BLaER1 (cell line): Measurements from ENCODE around the gene DDX54.
A peak's percentile ranks its signal among the peaks of the same experiment; 100 is the strongest.

Experiments
- H3K27ac ChIP-seq: shearing (Covaris generic); formaldehyde crosslinking; 2 replicates; pipeline ENCODE4 v1.8.1; 2022
- H3K27me3 ChIP-seq: shearing (Covaris generic); formaldehyde crosslinking; 2 replicates; pipeline ENCODE4 v1.8.1; 2022
- H3K36me3 ChIP-seq: shearing (Covaris generic); formaldehyde crosslinking; 2 replicates; pipeline ENCODE4 v1.8.1; 2022
- H3K4me1 ChIP-seq: shearing (Covaris generic); formaldehyde crosslinking; 2 replicates; pipeline ENCODE4 v1.8.1; 2022
- H3K4me2 ChIP-seq: shearing (Covaris generic); formaldehyde crosslinking; 2 replicates; pipeline ENCODE4 v1.8.1; 2022
- H3K4me3 ChIP-seq: shearing (Covaris generic); formaldehyde crosslinking; 2 replicates; pipeline ENCODE4 v1.8.1; 2022
- H3K9ac ChIP-seq: shearing (Covaris generic); formaldehyde crosslinking; 2 replicates; pipeline ENCODE4 v1.8.1; 2022
- H3K9me3 ChIP-seq: shearing (Covaris generic); formaldehyde crosslinking; 2 replicates; pipeline ENCODE4 v1.8.1; 2022
- H4K20me1 ChIP-seq: shearing (Covaris generic); formaldehyde crosslinking; 2 replicates; pipeline ENCODE4 v1.8.1; 2022
- Cebpa-rat ChIP-seq: shearing (Covaris generic); IDR thresholded peaks from 2 replicates; pipeline ENCODE4 v1.8.1; 2022

The DDX54 gene

GRCh38 chr12:113136990-113137511 lies 48.2 kb downstream of the DDX54 start:
- TF ChIP-seq Cebpa-rat: no peak
- H3K9ac ChIP-seq: no peak overlapping the region
- H4K20me1 ChIP-seq: peaks cover 26% of the 10 kb centered on the region
- H3K27me3 ChIP-seq: peaks cover 10% of the 10 kb centered on the region; the same call in 1 of the 2 replicates
- H3K4me2 ChIP-seq: peak overlapping the region; percentile 92
- no peaks in the 10 kb centered on the region for H3K36me3 ChIP-seq
- no peaks in the 10 kb centered on the region for H3K9me3 ChIP-seq
- no peak overlapping the region for H3K4me3 ChIP-seq
- peak overlapping the region; percentile 47; the same call in 1 of the 2 replicates for H3K27ac ChIP-seq
- H3K4me1 ChIP-seq: peaks cover 96% of the 10 kb centered on the region

DNA sequence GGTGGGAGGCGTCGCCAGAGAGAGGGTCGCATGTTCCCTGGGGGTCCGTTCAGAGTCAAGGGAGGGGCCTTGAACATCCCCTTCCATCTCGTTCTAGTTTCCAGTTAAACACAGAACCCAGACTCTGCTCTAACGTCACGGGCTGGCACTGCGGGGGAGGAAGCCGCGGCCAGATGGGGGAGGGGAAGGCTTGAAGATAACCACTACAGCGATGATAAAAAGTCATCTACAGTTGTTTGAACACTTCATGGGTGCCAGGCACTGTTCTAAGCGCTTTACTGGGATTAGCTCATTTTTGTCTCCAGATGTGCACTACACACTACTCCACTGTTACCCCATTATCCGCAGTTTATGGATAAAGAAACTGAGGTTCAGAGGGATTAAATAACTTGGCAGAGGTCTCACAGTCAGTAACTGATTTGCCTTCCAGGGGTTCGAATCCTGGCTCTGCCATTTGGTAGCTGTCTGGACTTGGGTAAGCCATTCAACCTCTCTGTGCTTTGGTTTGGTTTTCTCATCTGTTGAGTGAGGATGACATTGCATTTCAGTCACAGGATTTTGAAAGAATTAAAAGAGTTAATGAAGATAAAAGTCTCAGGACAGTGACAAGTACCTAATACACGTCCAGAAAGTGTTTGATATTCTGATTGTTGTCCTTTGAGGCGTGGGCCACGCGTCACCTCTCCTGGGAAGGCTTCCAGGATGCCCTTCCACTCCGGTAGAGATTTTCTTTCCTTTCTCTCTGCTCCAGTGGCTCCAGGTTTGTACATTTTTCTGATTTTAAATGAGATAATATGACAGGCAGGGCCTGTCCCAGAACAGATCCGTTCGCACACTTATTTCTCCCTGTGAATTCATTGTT lies 48.9 kb downstream of the DDX54 start:
- Histone ChIP-seq H3K36me3 (no peaks in the 10 kb centered on the region), H3K4me1 (peaks cover 96% of the 10 kb centered on the region), H3K27ac (peak overlapping the region; percentile 47), H3K9ac (no peak overlapping the region), H4K20me1 (peaks cover 31% of the 10 kb centered on the region), H3K9me3 (no peaks in the 10 kb centered on the region), H3K4me2 (peak overlapping the region; percentile 92), H3K4me3 (peak overlapping the region; percentile 81), H3K27me3 (peaks cover 10% of the 10 kb centered on the region; the same call in 1 of the 2 replicates)
- no peak for TF ChIP-seq Cebpa-rat

- Histone ChIP-seq H3K27me3 (peaks cover 10% of the 10 kb centered on the region; the same call in 1 of the 2 replicates), H3K36me3 (no peaks in the 10 kb centered on the region), H3K27ac (peak within 1 kb of the TSS; percentile 85), H4K20me1 (peaks cover 37% of the 10 kb centered on the region), H3K4me1 (peaks cover 96% of the 10 kb centered on the region), H3K9ac (peak within 1 kb of the TSS; percentile 80), H3K4me3 (peak within 1 kb of the TSS; percentile 81), H3K4me2 (peak within 1 kb of the TSS; percentile 92), H3K9me3 (no peaks in the 10 kb centered on the region)
- TF ChIP-seq Cebpa-rat: no peak
Observed at GRCh38 chr12:113135178-113136127, 49.8 kb downstream of the DDX54 start, which contains the start of gene RASAL1. Gene RASAL1, minus strand, starts transcription at chr12:113135761. Its CDS starts 299 bp downstream, at chr12:113135462.

- Histone ChIP-seq H4K20me1 (peaks cover 46% of the 10 kb centered on the region), H3K36me3 (no peaks in the 10 kb centered on the region), H3K4me2 (peak overlapping the region; percentile 92), H3K27ac (peak overlapping the region; percentile 85), H3K9ac (peak overlapping the region; percentile 80), H3K27me3 (peaks cover 10% of the 10 kb centered on the region; the same call in 1 of the 2 replicates), H3K9me3 (no peaks in the 10 kb centered on the region), H3K4me3 (peak overlapping the region; percentile 81), H3K4me1 (peaks cover 96% of the 10 kb centered on the region)
- no peak for TF ChIP-seq Cebpa-rat
Observed at GRCh38 chr12:113134521-113134951, 50.7 kb downstream of the DDX54 start.

GRCh38 chr12:113134071-113134470 lies 51.2 kb downstream of the DDX54 start:
- no peak for TF ChIP-seq Cebpa-rat
- Histone ChIP-seq H3K4me1 (peaks cover 97% of the 10 kb centered on the region), H4K20me1 (peaks cover 51% of the 10 kb centered on the region), H3K4me2 (peak overlapping the region; percentile 92), H3K27ac (peak overlapping the region; percentile 85; the same call in 1 of the 2 replicates), H3K4me3 (peak overlapping the region; percentile 81), H3K9ac (peak overlapping the region; percentile 80), H3K9me3 (no peaks in the 10 kb centered on the region), H3K27me3 (peaks cover 10% of the 10 kb centered on the region; the same call in 1 of the 2 replicates), H3K36me3 (no peaks in the 10 kb centered on the region)

DNA sequence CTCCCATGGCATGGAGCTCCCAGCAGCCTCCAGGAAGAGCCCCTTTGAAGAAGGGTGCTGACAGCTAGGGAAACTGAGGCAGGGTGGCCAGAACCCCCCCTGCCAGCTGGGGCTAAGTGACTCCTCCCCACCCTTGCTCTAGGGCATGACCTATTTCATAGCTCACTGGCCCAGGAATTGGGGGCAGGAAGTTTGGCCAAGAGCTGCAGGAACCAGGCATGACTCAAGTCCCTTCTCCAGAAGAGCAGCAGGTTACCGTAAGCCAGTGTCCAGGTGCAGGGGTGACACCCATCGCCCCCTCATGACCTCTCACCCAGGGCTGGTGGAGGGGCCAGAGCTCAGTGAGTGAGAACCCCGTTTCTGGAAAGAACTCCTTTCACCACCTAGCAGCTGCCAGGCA lies 51.6 kb downstream of the DDX54 start:
- peak overlapping the region; percentile 80 for H3K9ac ChIP-seq
- H3K36me3 ChIP-seq: no peaks in the 10 kb centered on the region
- peaks cover 97% of the 10 kb centered on the region for H3K4me1 ChIP-seq
- H3K4me3 ChIP-seq: peak overlapping the region; percentile 81
- peaks cover 10% of the 10 kb centered on the region; the same call in 1 of the 2 replicates for H3K27me3 ChIP-seq
- peak overlapping the region; percentile 92 for H3K4me2 ChIP-seq
- no peaks in the 10 kb centered on the region for H3K9me3 ChIP-seq
- peaks cover 55% of the 10 kb centered on the region for H4K20me1 ChIP-seq
- H3K27ac ChIP-seq: peak overlapping the region; percentile 44
- TF ChIP-seq Cebpa-rat: no peak

- peak overlapping the region; percentile 80 for H3K9ac ChIP-seq
- TF ChIP-seq Cebpa-rat: no peak
- peak overlapping the region; percentile 92 for H3K4me2 ChIP-seq
- H3K4me3 ChIP-seq: peak overlapping the region; percentile 81; the same call in 1 of the 2 replicates
- H3K9me3 ChIP-seq: no peaks in the 10 kb centered on the region
- peaks cover 61% of the 10 kb centered on the region for H4K20me1 ChIP-seq
- H3K27ac ChIP-seq: peak overlapping the region; percentile 44; the same call in 1 of the 2 replicates
- peaks cover 10% of the 10 kb centered on the region; the same call in 1 of the 2 replicates for H3K27me3 ChIP-seq
- H3K36me3 ChIP-seq: peaks cover under 1% of the 10 kb centered on the region; the same call in 1 of the 2 replicates
- peaks cover 97% of the 10 kb centered on the region for H3K4me1 ChIP-seq
Observed at GRCh38 chr12:113133036-113133435, 52.2 kb downstream of the DDX54 start.

DNA sequence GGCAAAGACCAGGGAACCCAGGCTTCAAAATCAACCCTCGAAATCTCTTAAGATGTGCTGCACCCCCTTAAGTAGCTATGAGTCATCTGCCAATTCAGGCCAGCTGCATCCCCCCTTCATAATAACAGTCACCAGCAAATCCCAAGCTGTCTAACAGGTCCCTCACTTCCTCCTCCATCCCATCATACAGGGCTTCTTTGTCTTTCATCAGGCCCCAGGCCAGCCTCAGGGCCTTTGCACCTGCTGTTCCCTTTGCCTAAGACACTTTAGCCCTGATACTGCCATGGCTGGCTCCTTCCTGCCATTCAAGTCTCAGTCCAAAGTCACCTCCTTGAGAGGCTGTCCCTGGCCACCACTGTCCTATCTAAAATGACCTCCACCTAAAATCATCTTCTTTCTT lies 53.7 kb downstream of the DDX54 start:
- Histone ChIP-seq H3K4me2 (peak overlapping the region; percentile 92), H3K36me3 (peaks cover 13% of the 10 kb centered on the region; the same call in 1 of the 2 replicates), H3K4me1 (peaks cover 89% of the 10 kb centered on the region)

More for the DNA sequence above, 53.7 kb downstream of the DDX54 start:
- Histone ChIP-seq H4K20me1 (peaks cover 72% of the 10 kb centered on the region), H3K27me3 (peaks cover 10% of the 10 kb centered on the region; the same call in 1 of the 2 replicates), H3K4me3 (no peak overlapping the region), H3K9me3 (no peaks in the 10 kb centered on the region), H3K27ac (peak overlapping the region; percentile 49; the same call in 1 of the 2 replicates), H3K9ac (no peak overlapping the region)
- no peak for TF ChIP-seq Cebpa-rat
